GM19023 (cell line): ENCODE measurements around the gene MYO7B.

Experiments used
- ATAC-seq: cut with Tn5 transposase; IDR thresholded peaks from one replicate; pipeline ENCODE4 v1.9.1; 2021; ENCODE audit warnings: mild to moderate bottlenecking, moderate library complexity; ENCODE audit not compliant: unreplicated experiment

MYO7B gene

GRCh38 chr2:127535422-127535901 is at the start of gene MYO7B:
MYO7B (plus strand) TSS chr2:127535683; CDS start chr2:127559723, 24,040 bp downstream.
- ATAC-seq = no peak

- ATAC-seq = no peak
Observed at GRCh38 chr2:127485694-127486071, 49.8 kb upstream of the MYO7B start.

GRCh38 chr2:127486247-127487058 is 49.0 kb upstream of the MYO7B start:
- no peak for ATAC-seq

GRCh38 chr2:127490283-127490682 is 45.2 kb upstream of the MYO7B start:
- no peak for ATAC-seq

- ATAC-seq = no peak
Observed at GRCh38 chr2:127498386-127498785, 37.1 kb upstream of the MYO7B start.

- ATAC-seq = no peak
Observed at GRCh38 chr2:127503491-127503890, 32.0 kb upstream of the MYO7B start.

- ATAC-seq = no peak
Observed at GRCh38 chr2:127504552-127505430, 30.7 kb upstream of the MYO7B start.

GRCh38 chr2:127506510-127506909 is 29.0 kb upstream of the MYO7B start:
- ATAC-seq = no peak

GRCh38 chr2:127508023-127508630 is 27.4 kb upstream of the MYO7B start:
- no peak for ATAC-seq

- no peak for ATAC-seq
Observed at GRCh38 chr2:127508631-127509034, 26.9 kb upstream of the MYO7B start.

- ATAC-seq = no peak
Observed at GRCh38 chr2:127510073-127510472, 25.4 kb upstream of the MYO7B start.

GRCh38 chr2:127511090-127511695 is 24.3 kb upstream of the MYO7B start:
- no peak for ATAC-seq

- ATAC-seq = no peak
Observed at GRCh38 chr2:127511917-127512316, 23.6 kb upstream of the MYO7B start.

- ATAC-seq = no peak
Observed at GRCh38 chr2:127512362-127512761, 23.1 kb upstream of the MYO7B start.

- ATAC-seq = no peak
Observed at GRCh38 chr2:127514076-127514475, 21.4 kb upstream of the MYO7B start.

- no peak for ATAC-seq
Observed at GRCh38 chr2:127514485-127514884, 21.0 kb upstream of the MYO7B start.

GRCh38 chr2:127515383-127515915 is 20.0 kb upstream of the MYO7B start:
- ATAC-seq = no peak

- ATAC-seq = no peak
Observed at GRCh38 chr2:127516041-127516762, 19.3 kb upstream of the MYO7B start.

GRCh38 chr2:127517465-127517864 is 18.0 kb upstream of the MYO7B start:
- no peak for ATAC-seq

- no peak for ATAC-seq
Observed at GRCh38 chr2:127520424-127520823, 15.1 kb upstream of the MYO7B start.
